Measurements from ENCODE around the gene NSD1.
A peak's percentile ranks its signal among the peaks of the same experiment; 100 is the strongest.
"Not testable (repeated sequence)": the region's sequence is repeated elsewhere in the genome, so short reads cannot be mapped to it uniquely, and the experiment has no call there.

Gene NSD1

DNA sequence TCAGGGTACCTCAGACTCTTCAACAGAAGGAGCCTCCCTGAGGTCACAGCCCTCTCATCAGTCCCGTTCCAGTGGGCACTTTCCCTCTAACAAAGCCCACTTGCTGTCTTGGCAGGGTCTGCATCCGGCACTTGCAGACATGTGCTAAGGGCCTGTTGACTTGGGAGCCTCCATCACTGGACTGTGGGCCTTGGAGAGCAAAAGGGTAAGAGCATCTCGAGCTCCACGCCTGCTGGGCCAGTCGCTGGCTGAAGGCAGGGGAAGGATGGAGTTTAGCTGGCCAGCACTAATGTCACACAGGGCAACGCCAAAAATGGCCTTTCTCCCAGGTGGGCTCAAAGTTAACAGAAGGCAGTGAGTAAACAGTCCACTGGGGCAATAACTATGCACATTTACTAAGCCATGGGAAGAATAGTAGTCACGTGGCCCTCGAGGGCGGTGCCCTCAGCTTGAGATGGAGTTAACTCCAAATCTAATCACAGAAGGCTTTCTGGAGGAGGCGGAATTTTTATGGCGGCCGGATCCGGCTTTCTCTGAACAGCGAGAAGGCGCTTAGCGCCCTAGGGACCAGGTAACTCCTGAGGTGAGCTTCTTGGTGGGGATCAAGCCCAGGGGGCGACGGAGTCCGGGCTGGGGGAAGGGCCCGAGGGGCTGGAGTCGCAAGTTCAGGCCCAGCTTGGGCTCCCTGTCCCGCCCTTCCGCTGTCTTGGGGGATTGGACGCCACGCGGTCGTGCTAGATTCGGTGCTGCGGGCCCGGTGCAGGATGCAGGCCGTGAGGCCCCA lies 2.0 kb upstream of the NSD1 start:
- ATAC-seq (replicated peaks) (no peak), DNase-seq (no peak)
- Mint-ChIP-seq H3K4me3 (peak overlapping the region; percentile 30 to 53), H3K27me3 (no peaks in the 10 kb centered on the region), H3K9me3 (no peaks in the 10 kb centered on the region), H3K4me1 (peaks cover 26 to 38% of the 10 kb centered on the region in 2 donors), H3K36me3 (peaks cover 8 to 11% of the 10 kb centered on the region in 2 donors), H3K27ac (peak overlapping the region; percentile 72)

DNA sequence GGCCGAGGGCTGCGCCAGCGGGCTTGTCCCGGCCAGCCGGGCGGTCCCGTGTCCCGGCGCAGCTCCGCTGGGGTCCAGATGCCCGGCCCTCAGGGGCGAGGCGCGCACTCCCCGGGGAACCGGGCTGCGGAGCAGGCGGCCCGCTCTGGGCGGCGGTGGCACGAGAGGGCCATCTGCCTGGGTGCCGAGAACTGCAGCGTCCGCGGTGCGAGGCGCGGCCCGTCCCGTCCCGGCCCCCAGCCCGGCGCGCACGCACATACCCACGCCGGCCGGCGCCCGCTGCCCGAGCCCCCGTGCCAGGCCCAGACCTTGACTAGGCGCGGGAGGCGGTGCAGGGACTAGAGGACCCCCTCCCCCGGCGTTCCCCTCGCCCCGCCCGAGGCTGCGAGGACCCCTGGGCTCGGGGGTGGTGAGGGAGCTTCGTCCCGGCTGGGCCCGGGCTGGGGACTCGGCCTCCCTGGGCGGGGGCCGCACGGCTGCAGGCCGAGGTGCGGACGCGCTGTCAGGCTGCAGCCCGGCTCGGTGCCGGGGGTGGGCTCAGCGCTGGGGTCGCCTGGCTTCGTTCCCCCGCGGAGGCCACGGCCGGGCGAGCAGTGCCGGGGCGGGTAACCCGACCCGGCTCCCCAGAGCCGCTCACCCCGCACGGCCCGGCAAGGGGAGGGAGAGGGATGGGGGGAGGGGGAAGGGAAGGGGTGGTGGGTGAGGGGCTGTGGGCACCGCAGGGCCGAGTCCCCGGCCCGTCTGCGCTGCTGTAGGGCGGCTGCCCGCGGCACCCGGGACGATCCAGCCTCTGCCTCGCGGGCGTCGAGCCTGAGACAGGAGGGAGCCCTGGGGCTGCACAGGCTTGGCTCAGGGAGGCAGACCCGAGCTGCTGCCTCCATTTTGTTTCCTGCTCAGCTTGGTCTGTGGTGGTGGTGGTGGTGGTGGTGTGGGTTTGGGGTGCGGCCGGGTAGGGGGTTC lies 1.2 kb upstream of the NSD1 start:
- Mint-ChIP-seq H3K9me3 (no peaks in the 10 kb centered on the region), H3K4me3 (peak overlapping the region; percentile 78 to 91), H3K27ac (peak overlapping the region; percentile 90), H3K4me1 (peaks cover 28 to 44% of the 10 kb centered on the region in 2 donors), H3K36me3 (peaks cover 12% of the 10 kb centered on the region in 2 donors), H3K27me3 (no peaks in the 10 kb centered on the region)
- DNase-seq = no peak
- peak; percentile 31 to 38 for ATAC-seq (replicated peaks)

DNA sequence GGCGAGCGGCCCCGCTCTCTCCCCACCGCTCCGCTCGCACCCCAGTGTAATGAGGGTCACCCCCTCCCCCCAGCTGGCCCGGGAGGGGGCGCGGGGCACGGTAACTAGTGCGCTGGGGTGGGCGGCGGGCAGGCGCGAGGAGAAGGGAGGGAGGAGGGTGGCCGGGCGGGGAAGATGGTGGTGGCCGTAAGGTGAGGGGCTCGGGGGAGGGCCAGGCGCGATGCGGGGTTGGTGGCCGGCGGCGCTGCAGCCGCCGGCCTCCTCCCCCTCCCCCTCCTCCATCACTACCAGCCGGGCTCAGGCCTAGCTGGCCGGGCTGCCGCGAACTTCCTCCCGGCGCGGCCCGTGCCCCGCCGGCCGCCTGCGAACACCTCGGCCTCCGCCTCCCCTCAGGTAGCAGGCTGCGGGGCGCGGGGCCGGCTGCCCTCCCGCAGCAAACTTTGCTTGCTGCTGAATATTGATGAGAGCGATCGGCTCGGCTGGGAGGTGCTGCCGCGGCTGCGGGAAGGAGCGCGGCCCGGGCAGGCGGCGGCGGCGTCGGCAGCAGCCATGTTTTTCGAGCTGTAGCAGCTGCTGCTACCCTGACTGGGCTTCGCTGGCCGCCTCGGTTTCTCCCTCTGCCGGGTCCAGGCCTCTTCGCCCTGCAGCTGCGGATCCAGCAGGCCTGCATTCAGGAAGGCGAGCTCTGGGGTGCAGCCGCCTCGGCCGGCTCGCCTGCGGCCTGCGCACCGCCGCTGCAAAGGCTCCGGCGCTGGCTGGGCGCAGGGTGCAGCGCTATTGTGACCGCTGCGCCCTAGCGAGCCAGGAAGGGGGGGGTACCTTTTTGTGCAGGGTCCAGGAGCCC lies 502 bp downstream of the NSD1 start:
- ATAC-seq (replicated peaks) = peak; percentile 35 to 38
- peaks cover 12 to 14% of the 10 kb centered on the region in 2 donors for H3K36me3 Mint-ChIP-seq
- no peaks in the 10 kb centered on the region for H3K9me3 Mint-ChIP-seq
- H3K4me1 Mint-ChIP-seq = peaks cover 19 to 34% of the 10 kb centered on the region in 2 donors
- peak overlapping the region; percentile 93 for H3K27ac Mint-ChIP-seq
- peak overlapping the region; percentile 89 to 91 for H3K4me3 Mint-ChIP-seq
- peak; percentile 35 for DNase-seq
- H3K27me3 Mint-ChIP-seq = no peaks in the 10 kb centered on the region

DNA sequence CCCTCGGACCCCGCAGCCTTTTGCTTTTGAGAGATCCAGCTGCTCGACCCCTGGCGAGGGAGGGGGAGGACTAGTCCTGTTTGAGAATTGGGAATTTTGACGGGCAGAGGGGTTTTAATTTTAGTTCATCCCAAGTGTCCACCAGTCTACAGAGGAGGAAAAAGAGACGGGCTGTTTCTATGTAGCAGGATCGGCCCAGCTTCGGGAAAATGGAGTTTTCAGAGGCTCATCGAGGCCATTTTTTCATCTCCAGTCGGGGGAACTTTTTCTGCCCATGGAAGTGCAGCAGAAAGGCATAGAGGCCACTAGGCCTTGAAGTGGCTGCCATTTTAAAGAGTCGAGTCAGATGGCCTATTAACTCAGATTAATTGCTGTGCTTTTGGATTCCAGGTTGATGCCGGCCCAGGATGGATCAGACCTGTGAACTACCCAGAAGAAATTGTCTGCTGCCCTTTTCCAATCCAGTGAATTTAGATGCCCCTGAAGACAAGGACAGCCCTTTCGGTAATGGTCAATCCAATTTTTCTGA lies 1.2 kb downstream of the NSD1 start:
- Mint-ChIP-seq H3K36me3 (peaks cover 15 to 17% of the 10 kb centered on the region in 2 donors), H3K4me1 (peaks cover 12 to 31% of the 10 kb centered on the region in 2 donors)
- DNase-seq = no peak

DNA sequence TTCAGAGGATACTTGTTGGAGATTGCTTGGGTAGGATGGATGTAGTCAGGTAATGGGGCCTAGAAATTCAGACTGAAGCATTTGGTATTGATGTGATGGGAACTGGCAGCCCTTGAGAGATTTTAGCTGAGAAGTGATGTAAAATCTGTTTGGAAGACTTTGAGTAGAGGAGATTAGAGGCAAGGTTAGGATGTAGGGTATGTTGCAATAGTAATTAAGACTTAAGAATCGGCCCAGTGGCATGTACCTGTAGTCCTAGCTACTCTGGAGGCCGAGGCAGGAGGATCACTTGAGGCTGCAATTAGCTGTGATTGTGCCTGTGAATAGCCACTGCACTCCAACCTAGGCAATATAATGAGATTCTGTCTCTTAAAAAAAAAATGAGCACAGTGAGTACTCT lies 6.7 kb downstream of the NSD1 start:
- Mint-ChIP-seq H3K27ac (no peak overlapping the region), H3K36me3 (peaks cover 39 to 42% of the 10 kb centered on the region in 2 donors), H3K9me3 (no peaks in the 10 kb centered on the region), H3K27me3 (no peaks in the 10 kb centered on the region), H3K4me3 (no peak overlapping the region), H3K4me1 (peaks cover 24 to 55% of the 10 kb centered on the region in 2 donors)
- no peak for DNase-seq
- ATAC-seq (replicated peaks) = no peak

More for the DNA sequence above, 1.2 kb downstream of the NSD1 start:
- H3K27me3 Mint-ChIP-seq = no peaks in the 10 kb centered on the region
- no peak for ATAC-seq (replicated peaks)
- H3K9me3 Mint-ChIP-seq = no peaks in the 10 kb centered on the region
- peak overlapping the region; percentile 93 for H3K27ac Mint-ChIP-seq
- H3K4me3 Mint-ChIP-seq = peak overlapping the region; percentile 89 to 91

DNA sequence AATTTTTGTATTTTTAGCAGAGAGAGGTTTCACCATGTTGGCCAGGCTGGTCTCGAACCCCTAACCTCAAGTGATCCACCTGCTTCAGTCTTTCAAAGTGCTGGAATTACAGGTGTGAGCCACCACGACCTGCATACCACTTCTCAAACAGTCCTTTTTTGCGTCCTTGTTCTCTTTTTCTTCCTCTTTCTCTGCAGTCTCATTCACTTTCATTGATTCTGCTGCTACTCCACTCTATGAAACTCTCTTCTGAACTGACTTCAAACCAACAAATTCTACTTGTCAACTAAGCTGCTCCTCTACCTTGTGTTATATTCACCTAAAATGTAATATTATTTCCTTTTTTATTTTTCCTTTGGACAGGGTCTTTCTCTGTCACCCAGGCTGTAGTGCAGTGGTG lies 7.9 kb downstream of the NSD1 start:
- no peaks in the 10 kb centered on the region for H3K9me3 Mint-ChIP-seq
- peaks cover 33 to 38% of the 10 kb centered on the region in 2 donors for H3K36me3 Mint-ChIP-seq
- H3K27me3 Mint-ChIP-seq = no peaks in the 10 kb centered on the region
- DNase-seq (no peak), ATAC-seq (replicated peaks) (no peak)
- H3K27ac Mint-ChIP-seq = no peak overlapping the region
- peak overlapping the region in 1 of 2 donors; percentile 17 for H3K4me3 Mint-ChIP-seq
- peaks cover 21 to 47% of the 10 kb centered on the region in 2 donors for H3K4me1 Mint-ChIP-seq

DNA sequence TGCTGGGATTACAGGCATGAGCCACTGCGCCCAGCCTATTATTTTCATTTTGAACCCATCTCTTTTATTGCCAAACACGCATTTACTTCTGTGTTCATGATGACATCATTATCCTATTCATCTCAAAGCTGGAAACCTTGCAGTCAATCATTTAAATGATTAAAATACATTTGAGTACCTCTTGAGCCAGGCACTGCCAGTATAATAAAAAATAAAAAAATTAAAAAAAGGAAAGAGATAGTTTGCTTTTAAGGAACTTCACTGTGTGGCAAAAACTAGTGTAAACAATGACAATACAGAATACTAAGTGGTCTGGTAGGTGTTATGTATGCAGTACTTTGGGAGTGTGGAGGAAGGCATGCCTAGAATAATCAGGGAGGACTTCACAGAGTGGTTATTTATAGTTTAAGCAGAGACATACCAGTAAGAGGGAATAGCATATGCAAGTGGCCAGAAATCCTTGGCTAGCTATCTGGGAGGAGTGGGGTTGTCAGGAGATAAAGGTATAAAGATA lies 8.6 kb downstream of the NSD1 start:
- peaks cover 21 to 42% of the 10 kb centered on the region in 2 donors for H3K4me1 Mint-ChIP-seq
- no peaks in the 10 kb centered on the region for H3K9me3 Mint-ChIP-seq
- DNase-seq (no peak), ATAC-seq (replicated peaks) (no peak)
- no peak overlapping the region for H3K27ac Mint-ChIP-seq
- peaks cover 34 to 38% of the 10 kb centered on the region in 2 donors for H3K36me3 Mint-ChIP-seq
- no peaks in the 10 kb centered on the region for H3K27me3 Mint-ChIP-seq
- H3K4me3 Mint-ChIP-seq = no peak overlapping the region

DNA sequence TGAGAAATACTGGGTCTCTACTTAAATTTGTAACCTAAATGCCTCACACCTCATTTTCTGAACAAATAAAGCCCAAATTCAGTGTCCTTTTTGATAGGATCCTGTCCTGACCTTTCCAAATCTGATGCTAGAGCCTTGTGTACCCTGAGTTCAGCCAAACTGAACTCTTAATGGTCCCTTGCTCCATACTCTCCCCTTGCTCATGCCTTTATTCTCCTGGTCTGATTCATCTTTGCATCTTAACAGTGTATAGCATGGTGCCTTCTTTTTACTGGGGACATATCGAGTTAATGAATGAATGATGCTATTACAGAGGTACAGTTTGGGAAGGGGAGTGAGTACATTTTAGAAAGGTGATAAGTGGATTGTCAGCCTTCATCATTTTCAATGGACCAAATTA lies 9.2 kb downstream of the NSD1 start:
- H3K36me3 Mint-ChIP-seq = peaks cover 36 to 42% of the 10 kb centered on the region in 2 donors
- peak overlapping the region; percentile 1 for H3K27ac Mint-ChIP-seq

DNA sequence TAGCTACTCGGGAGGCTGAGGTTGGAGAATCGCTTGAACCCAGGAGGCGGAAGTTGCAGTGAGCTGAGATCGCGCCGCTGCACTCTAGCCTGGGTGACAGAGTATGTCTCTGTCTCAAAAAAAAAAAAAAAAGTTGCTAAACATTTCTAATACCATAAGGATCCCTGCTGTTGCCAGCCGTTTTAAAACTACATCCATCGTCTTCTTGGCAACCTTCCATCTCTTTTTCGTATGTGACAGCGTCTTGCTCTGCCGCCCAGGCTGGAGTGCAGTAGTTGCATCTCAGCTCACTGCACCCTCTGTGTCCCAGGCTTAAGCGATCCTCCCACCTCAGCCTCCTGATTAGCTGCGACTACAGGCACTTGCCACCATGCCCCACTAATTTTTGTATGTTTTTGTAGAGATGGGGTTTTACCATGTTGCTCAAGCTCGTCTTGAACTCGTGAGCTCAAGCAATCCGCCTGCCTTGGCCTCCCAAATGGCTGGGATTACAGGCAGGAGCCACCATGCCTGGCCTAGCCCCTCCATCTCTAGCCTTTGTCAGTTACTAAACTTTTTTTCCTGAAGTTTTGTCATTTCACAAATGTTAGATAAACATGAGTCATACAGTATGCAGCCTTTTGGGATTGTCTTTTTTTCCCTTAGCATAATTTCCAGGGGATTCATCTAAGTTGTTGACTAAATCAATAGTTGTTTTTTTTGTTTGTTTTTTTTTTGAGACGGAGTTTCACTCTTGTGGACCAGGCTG lies 13.5 kb downstream of the NSD1 start:
- H3K27ac Mint-ChIP-seq = peak overlapping the region; percentile 42
- peaks cover 12 to 17% of the 10 kb centered on the region in 2 donors for H3K4me1 Mint-ChIP-seq
- ATAC-seq (replicated peaks) (no peak), DNase-seq (no peak)
- peaks cover 27 to 45% of the 10 kb centered on the region in 2 donors for H3K36me3 Mint-ChIP-seq
- H3K27me3 Mint-ChIP-seq = no peaks in the 10 kb centered on the region
- H3K4me3 Mint-ChIP-seq = no peak overlapping the region
- H3K9me3 Mint-ChIP-seq = no peaks in the 10 kb centered on the region

More for the DNA sequence above, 9.2 kb downstream of the NSD1 start:
- DNase-seq = no peak
- no peak for ATAC-seq (replicated peaks)
- no peak overlapping the region for H3K4me3 Mint-ChIP-seq
- no peaks in the 10 kb centered on the region for H3K9me3 Mint-ChIP-seq
- peaks cover 22 to 42% of the 10 kb centered on the region in 2 donors for H3K4me1 Mint-ChIP-seq
- H3K27me3 Mint-ChIP-seq = no peaks in the 10 kb centered on the region

DNA sequence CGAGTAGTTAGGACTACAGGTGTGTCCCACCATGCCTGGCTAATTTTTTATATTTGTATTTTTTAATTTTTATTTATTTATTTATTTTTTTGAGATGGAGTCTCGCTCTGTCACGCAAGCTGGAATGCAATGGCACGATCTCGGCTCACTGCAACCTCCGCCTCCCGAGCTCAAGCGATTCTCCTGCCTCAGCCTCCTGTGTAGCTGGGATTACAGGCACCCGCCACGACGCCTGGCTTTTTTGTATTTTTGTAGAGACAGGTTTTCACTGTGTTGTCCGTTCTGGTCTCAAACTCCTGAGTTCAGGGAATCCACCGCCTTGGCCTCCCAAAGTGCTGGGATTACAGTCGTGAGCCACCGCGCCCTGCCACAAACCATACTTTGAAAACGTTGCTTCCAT lies 16.5 kb downstream of the NSD1 start:
- not testable (repeated sequence) for H3K27ac Mint-ChIP-seq; H3K27me3 Mint-ChIP-seq; H3K4me3 Mint-ChIP-seq; DNase-seq; H3K4me1 Mint-ChIP-seq; ATAC-seq (replicated peaks); H3K9me3 Mint-ChIP-seq
- peaks cover 20 to 38% of the 10 kb centered on the region in 2 donors for H3K36me3 Mint-ChIP-seq

DNA sequence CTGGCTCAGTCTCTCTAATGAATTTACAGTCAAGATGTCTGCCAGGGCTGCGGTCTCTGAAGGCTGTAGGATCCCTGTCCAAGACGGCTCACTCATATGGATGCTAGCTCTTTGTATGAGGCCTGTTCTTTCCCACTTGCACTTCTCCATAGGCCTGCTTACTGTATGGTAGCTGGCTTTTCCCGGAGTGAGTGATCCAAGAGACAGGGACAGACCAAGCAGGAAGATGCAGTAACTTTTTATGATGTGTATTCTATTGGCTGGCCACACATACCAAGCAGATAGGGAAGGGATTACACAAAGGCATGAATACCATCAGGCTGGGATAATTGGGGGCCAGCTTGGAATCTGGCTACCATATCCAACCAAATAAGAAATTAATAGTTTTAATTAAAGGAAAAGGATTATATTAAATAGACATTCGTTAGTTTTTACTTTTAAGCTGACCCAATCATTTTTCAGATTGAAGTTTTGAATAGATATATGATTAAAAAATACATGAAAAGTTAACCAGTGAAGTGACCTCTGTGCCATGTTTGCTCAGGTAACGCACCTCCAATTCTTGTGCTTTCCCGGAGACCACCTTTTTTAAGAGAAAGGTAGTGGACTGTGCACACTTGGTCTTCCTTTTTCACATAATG lies 20.6 kb downstream of the NSD1 start:
- Mint-ChIP-seq H3K4me1 (peaks cover 9 to 24% of the 10 kb centered on the region in 2 donors), H3K27me3 (no peaks in the 10 kb centered on the region)
- DNase-seq = no peak

DNA sequence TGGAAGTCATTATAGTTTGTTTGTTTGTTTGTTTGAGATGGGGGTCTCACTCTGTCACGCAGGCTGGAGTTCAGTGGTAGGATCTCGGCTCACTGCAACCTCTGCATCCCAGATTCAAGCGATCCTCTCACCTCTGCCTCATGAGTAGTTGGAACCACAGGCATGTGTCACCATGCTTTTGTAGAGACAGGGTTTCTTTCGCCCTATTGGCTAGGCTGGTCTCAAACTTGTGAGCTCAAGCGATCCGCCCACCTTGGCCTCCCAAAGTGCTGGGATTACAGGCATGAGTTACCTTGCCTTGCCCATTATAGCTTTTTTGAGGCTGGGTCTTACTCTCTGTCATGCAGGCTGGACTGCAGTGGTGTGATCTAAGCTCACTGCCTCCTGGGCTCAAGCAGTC lies 28.8 kb downstream of the NSD1 start:
- Mint-ChIP-seq H3K4me3 (no peak overlapping the region), H3K9me3 (no peaks in the 10 kb centered on the region), H3K36me3 (peaks cover 15 to 24% of the 10 kb centered on the region in 2 donors), H3K27ac (no peak overlapping the region), H3K4me1 (peaks cover 11 to 36% of the 10 kb centered on the region in 2 donors), H3K27me3 (no peaks in the 10 kb centered on the region)
- DNase-seq (no peak), ATAC-seq (replicated peaks) (no peak)

More for the DNA sequence above, 20.6 kb downstream of the NSD1 start:
- Mint-ChIP-seq H3K27ac (no peak overlapping the region), H3K36me3 (peaks cover 17 to 28% of the 10 kb centered on the region in 2 donors), H3K9me3 (no peaks in the 10 kb centered on the region), H3K4me3 (no peak overlapping the region)
- ATAC-seq (replicated peaks) = no peak

All from stimulated activated naive B cell treated with anti-CD40 and anti-IgM and Interleukin-4, amounts not matched to agents 10 μg/mL and 1 μg/mL and 100 μg/mL, for 72 hours (primary cell).